Measurements from ENCODE around the gene MARCHF2. TPM values are rescaled to one million over a fixed set of nuclear protein-coding genes. Genes with fewer than 3 reads are reported as not detected.

The MARCHF2 gene
- polyA plus RNA-seq, 1 of the 3 experiments (the other 2 are of a cell fraction): 57.2 TPM

DNA sequence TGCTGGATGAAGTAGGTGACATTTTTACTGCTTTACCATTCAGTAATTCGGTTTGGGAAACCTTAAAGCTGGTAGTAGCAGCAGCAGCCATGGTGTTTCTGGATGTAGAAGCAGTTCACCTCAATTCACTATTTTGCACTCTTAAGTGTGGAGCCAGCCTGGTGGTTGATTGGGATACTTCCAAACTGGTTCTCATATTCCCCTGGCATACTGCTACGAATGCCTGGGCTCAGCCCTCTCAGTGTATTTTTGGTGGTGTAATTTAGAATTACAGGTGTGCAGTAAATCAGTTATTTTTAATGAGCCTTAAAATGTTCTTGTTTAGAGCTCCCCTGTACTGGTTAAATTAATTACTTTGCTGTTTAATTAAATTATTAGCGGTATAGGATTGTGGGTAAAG lies 44.1 kb downstream of the MARCHF2 start:
- no peaks in the 10 kb centered on the region for H3K27me3 ChIP-seq (ENCODE audit: insufficient read depth)
- peaks cover 38 to 50% of the 10 kb centered on the region in 2 experiments for H3K36me3 ChIP-seq (replicated peaks in 1 of 2; ENCODE audit: control insufficient read depth in 1 of 2, insufficient read depth in 2 of 2, low read length in 1 of 2)
- ChIA-PET CTCF (interaction anchor here (0.9 to 2.2 kb wide), 4 partner anchors 11 to 103 kb away, joined by 3 to 7 read pairs (median 6); no protein-coding TSS in a partner anchor), POLR2A (interaction anchor here (0.9 kb wide), 1 partner anchor 8 kb away, joined by 3 read pairs; no protein-coding TSS in a partner anchor)
- WGBS (ENCODE audit: low lambda C conversion rate): 76% methylated on average over 3 of the region's 3 CpGs
- no peak overlapping the region for H3K4me2 ChIP-seq
- H3K9me3 ChIP-seq: no peaks in the 10 kb centered on the region
- peaks cover 19 to 26% of the 10 kb centered on the region in 2 experiments for H3K4me1 ChIP-seq (ENCODE audit: control insufficient read depth in 1 of 2, insufficient read depth in 2 of 2, low read depth in 1 of 2, low read length in 1 of 2)
- peaks cover 25% of the 10 kb centered on the region for H3F3A ChIP-seq (replicated peaks; ENCODE audit: insufficient read depth)
- H3K9ac ChIP-seq: no peak overlapping the region
- H3K9me2 ChIP-seq: no peaks in the 10 kb centered on the region
- no peak for DNase-seq
- peaks cover 100% of the 10 kb centered on the region for H3K79me2 ChIP-seq (ENCODE audit: insufficient read depth)
- no peak overlapping the region for H3K4me3 ChIP-seq (ENCODE audit: low read depth in 2 of 2, low read length in 1 of 2)
- TF ChIP-seq MXI1 (IDR thresholded peaks at IDR 0.05; ENCODE audit: low read depth, low read length) (no peak), TAF1 (IDR thresholded peaks at IDR 0.05; ENCODE audit: borderline replicate concordance, low read depth, low read length) (no peak)
- TF ChIP-seq, protein P1, sequence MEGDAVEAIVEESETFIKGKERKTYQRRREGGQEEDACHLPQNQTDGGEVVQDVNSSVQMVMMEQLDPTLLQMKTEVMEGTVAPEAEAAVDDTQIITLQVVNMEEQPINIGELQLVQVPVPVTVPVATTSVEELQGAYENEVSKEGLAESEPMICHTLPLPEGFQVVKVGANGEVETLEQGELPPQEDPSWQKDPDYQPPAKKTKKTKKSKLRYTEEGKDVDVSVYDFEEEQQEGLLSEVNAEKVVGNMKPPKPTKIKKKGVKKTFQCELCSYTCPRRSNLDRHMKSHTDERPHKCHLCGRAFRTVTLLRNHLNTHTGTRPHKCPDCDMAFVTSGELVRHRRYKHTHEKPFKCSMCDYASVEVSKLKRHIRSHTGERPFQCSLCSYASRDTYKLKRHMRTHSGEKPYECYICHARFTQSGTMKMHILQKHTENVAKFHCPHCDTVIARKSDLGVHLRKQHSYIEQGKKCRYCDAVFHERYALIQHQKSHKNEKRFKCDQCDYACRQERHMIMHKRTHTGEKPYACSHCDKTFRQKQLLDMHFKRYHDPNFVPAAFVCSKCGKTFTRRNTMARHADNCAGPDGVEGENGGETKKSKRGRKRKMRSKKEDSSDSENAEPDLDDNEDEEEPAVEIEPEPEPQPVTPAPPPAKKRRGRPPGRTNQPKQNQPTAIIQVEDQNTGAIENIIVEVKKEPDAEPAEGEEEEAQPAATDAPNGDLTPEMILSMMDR (IDR thresholded peaks at IDR 0.05): 0 out of 2 replicates have a peak, but pooled peaks have one; percentile 7
- H2AFZ ChIP-seq (ENCODE audit: low read depth): no peak overlapping the region
- peak overlapping the region in 1 of 2 experiments; percentile 34; a peak in 1 of 4 replicates for H3K27ac ChIP-seq (ENCODE audit: low read depth in 2 of 2, low read length in 1 of 2)
- H4K20me1 ChIP-seq (ENCODE audit: insufficient read depth): peaks cover 100% of the 10 kb centered on the region

DNA sequence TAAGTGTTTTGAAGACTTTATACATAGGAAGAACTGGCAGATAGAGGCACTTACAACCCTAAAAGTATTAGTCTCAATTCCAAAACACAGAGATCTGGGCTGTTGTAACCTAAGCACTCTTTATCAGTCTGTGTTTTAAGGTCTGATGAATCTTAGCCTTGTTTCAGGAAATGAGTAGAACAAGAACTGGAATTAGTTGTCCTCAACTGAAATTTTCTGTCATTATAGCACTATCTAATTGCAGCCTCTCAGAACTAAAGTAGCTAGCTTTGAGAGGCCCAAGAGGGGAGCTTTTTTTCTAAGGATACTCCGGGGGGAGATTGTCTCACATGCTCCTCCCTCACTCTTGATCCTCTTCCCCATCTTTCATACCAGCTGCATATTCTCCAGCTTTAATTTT lies 44.7 kb downstream of the MARCHF2 start:
- Histone ChIP-seq H3K27me3 (ENCODE audit: insufficient read depth) (no peaks in the 10 kb centered on the region), H3K9me2 (no peaks in the 10 kb centered on the region), H3K9me3 (no peaks in the 10 kb centered on the region), H3K4me3 (ENCODE audit: low read depth in 2 of 2, low read length in 1 of 2) (no peak overlapping the region), H3K4me1 (ENCODE audit: control insufficient read depth in 1 of 2, insufficient read depth in 2 of 2, low read depth in 1 of 2, low read length in 1 of 2) (peaks cover 19 to 26% of the 10 kb centered on the region in 2 experiments), H3K27ac (ENCODE audit: low read depth in 2 of 2, low read length in 1 of 2) (peak overlapping the region in 1 of 2 experiments; percentile 6; a peak in 2 of 4 replicates), H3K4me2 (no peak overlapping the region), H3K79me2 (ENCODE audit: insufficient read depth) (peaks cover 100% of the 10 kb centered on the region), H3K9ac (no peak overlapping the region), H2AFZ (ENCODE audit: low read depth) (no peak overlapping the region), H3K36me3 (replicated peaks in 1 of 2; ENCODE audit: control insufficient read depth in 1 of 2, insufficient read depth in 2 of 2, low read length in 1 of 2) (peaks cover 41 to 51% of the 10 kb centered on the region in 2 experiments), H3F3A (replicated peaks; ENCODE audit: insufficient read depth) (peaks cover 25% of the 10 kb centered on the region), H4K20me1 (ENCODE audit: insufficient read depth) (peaks cover 100% of the 10 kb centered on the region)
- 86% methylated on average over 1 of the region's 1 CpG for WGBS (ENCODE audit: low lambda C conversion rate)
- CTCF ChIA-PET: interaction anchor here (0.9 to 2.2 kb wide), 4 partner anchors 11 to 104 kb away, joined by 3 to 7 read pairs (median 6); no protein-coding TSS in a partner anchor
- TF ChIP-seq, protein P2, sequence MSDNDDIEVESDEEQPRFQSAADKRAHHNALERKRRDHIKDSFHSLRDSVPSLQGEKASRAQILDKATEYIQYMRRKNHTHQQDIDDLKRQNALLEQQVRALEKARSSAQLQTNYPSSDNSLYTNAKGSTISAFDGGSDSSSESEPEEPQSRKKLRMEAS (IDR thresholded peaks at IDR 0.05; ENCODE audit: low read depth): no peak
- TF ChIP-seq SMC3 (IDR thresholded peaks at IDR 0.05; ENCODE audit: low read depth, low read length) (no peak), NFIC (IDR thresholded peaks at IDR 0.05; ENCODE audit: borderline replicate concordance) (no peak), YY1 (IDR thresholded peaks at IDR 0.05; ENCODE audit: low read depth) (no peak), RAD21 (IDR thresholded peaks at IDR 0.05; ENCODE audit: low read length) (no peak), POLR2AphosphoS5 (IDR thresholded peaks at IDR 0.05; ENCODE audit: low read depth, low read length) (no peak), CHD2 (IDR thresholded peaks at IDR 0.05; ENCODE audit: low read length, partially characterized antibody) (no peak)
- TF ChIP-seq, protein P3, sequence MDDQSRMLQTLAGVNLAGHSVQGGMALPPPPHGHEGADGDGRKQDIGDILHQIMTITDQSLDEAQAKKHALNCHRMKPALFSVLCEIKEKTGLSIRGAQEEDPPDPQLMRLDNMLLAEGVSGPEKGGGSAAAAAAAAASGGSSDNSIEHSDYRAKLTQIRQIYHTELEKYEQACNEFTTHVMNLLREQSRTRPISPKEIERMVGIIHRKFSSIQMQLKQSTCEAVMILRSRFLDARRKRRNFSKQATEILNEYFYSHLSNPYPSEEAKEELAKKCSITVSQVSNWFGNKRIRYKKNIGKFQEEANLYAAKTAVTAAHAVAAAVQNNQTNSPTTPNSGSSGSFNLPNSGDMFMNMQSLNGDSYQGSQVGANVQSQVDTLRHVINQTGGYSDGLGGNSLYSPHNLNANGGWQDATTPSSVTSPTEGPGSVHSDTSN (IDR thresholded peaks at IDR 0.05): no peak
- no peak for DNase-seq
- POLR2A ChIA-PET: interaction anchor here (0.9 to 1.1 kb wide), 2 partner anchors 9 to 13 kb away, joined by 3 to 4 read pairs; partner anchors contain the start of gene HNRNPM
